ENCODE results near the gene ADGRE2.
"Not testable (repeated sequence)": the region's sequence is repeated elsewhere in the genome, so short reads cannot be mapped to it uniquely, and the experiment has no call there.

ADGRE2 gene

GRCh38 chr19:14782626-14783409 is 4.5 kb upstream of the ADGRE2 start:
- Histone ChIP-seq H3K9me3 (ENCODE audit: insufficient read depth, low read depth, low read length) (no peaks in the 10 kb centered on the region), H3K79me1 (ENCODE audit: low read length) (peaks cover 5% of the 10 kb centered on the region), H2BK12ac (ENCODE audit: low read length) (no peak overlapping the region), H2AFZ (ENCODE audit: insufficient read depth, low read length, poor library complexity) (no peak overlapping the region), H3K9ac (ENCODE audit: low read length) (no peak overlapping the region), H4K8ac (ENCODE audit: low read depth, low read length) (no peak overlapping the region), H4K12ac (ENCODE audit: low read depth, low read length) (no peak overlapping the region), H3K4ac (ENCODE audit: low read depth, low read length) (no peak overlapping the region), H3K4me2 (ENCODE audit: low read length) (no peak overlapping the region), H3K79me2 (ENCODE audit: control insufficient read depth, insufficient read depth, low read length, poor library complexity) (no peaks in the 10 kb centered on the region), H3K14ac (ENCODE audit: low read length) (no peak overlapping the region), H3K27ac (ENCODE audit: low read depth, low read length) (no peak overlapping the region), H3K36me3 (ENCODE audit: control insufficient read depth in 1 of 2, insufficient read depth in 2 of 2, low read length in 2 of 2) (no peaks in the 10 kb centered on the region), H3K4me3 (ENCODE audit: low read depth, low read length) (no peak overlapping the region), H2AK5ac (ENCODE audit: low read length) (no peak overlapping the region), H3K4me1 (ENCODE audit: control insufficient read depth in 1 of 2, insufficient read depth in 2 of 2, low read length in 2 of 2) (peaks cover 3 to 7% of the 10 kb centered on the region in 2 experiments), H3K18ac (ENCODE audit: low read length) (no peak overlapping the region), H3K27me3 (ENCODE audit: insufficient read depth, low read length) (no peaks in the 10 kb centered on the region), H3K23ac (ENCODE audit: low read length) (no peak overlapping the region), H2BK120ac (ENCODE audit: insufficient read depth, low read length, poor library complexity) (no peak overlapping the region), H2BK5ac (ENCODE audit: low read depth, low read length, poor library complexity) (no peak overlapping the region), H4K91ac (ENCODE audit: low read depth, low read length) (no peak overlapping the region)
- WGBS (ENCODE audit: extremely low coverage, insufficient coverage, insufficient read length) = no CpG with 5 or more reads among the region's 16 CpGs
- DNase-seq = peak; percentile 29 to 64

GRCh38 chr19:14781713-14782536 is 3.6 kb upstream of the ADGRE2 start:
- H3K79me2 ChIP-seq (ENCODE audit: control insufficient read depth, insufficient read depth, low read length, poor library complexity); H4K91ac ChIP-seq (ENCODE audit: low read depth, low read length); H3K36me3 ChIP-seq (ENCODE audit: control insufficient read depth in 1 of 2, insufficient read depth in 2 of 2, low read length in 2 of 2); H3K79me1 ChIP-seq (ENCODE audit: low read length); H2BK120ac ChIP-seq (ENCODE audit: insufficient read depth, low read length, poor library complexity); H2AFZ ChIP-seq (ENCODE audit: insufficient read depth, low read length, poor library complexity); DNase-seq; H2AK5ac ChIP-seq (ENCODE audit: low read length); H3K4ac ChIP-seq (ENCODE audit: low read depth, low read length); H3K4me2 ChIP-seq (ENCODE audit: low read length); H4K12ac ChIP-seq (ENCODE audit: low read depth, low read length); H3K9ac ChIP-seq (ENCODE audit: low read length); H3K4me3 ChIP-seq (ENCODE audit: low read depth, low read length); H3K18ac ChIP-seq (ENCODE audit: low read length); H3K4me1 ChIP-seq (ENCODE audit: control insufficient read depth in 1 of 2, insufficient read depth in 2 of 2, low read length in 2 of 2); H2BK12ac ChIP-seq (ENCODE audit: low read length); H3K14ac ChIP-seq (ENCODE audit: low read length); H3K27ac ChIP-seq (ENCODE audit: low read depth, low read length); H3K23ac ChIP-seq (ENCODE audit: low read length); H3K9me3 ChIP-seq (ENCODE audit: insufficient read depth, low read depth, low read length); H4K8ac ChIP-seq (ENCODE audit: low read depth, low read length); H2BK5ac ChIP-seq (ENCODE audit: low read depth, low read length, poor library complexity); H3K27me3 ChIP-seq (ENCODE audit: insufficient read depth, low read length): not testable (repeated sequence)
- no CpG with 5 or more reads among the region's 17 CpGs for WGBS (ENCODE audit: extremely low coverage, insufficient coverage, insufficient read length)

GRCh38 chr19:14780622-14781225 is 2.4 kb upstream of the ADGRE2 start:
- H3K27ac ChIP-seq (ENCODE audit: low read depth, low read length); H2BK12ac ChIP-seq (ENCODE audit: low read length); H3K27me3 ChIP-seq (ENCODE audit: insufficient read depth, low read length); H3K4me3 ChIP-seq (ENCODE audit: low read depth, low read length); H3K79me2 ChIP-seq (ENCODE audit: control insufficient read depth, insufficient read depth, low read length, poor library complexity); H3K79me1 ChIP-seq (ENCODE audit: low read length); H3K4ac ChIP-seq (ENCODE audit: low read depth, low read length); H4K12ac ChIP-seq (ENCODE audit: low read depth, low read length); H3K18ac ChIP-seq (ENCODE audit: low read length); H3K9me3 ChIP-seq (ENCODE audit: insufficient read depth, low read depth, low read length); H2BK5ac ChIP-seq (ENCODE audit: low read depth, low read length, poor library complexity); H2AFZ ChIP-seq (ENCODE audit: insufficient read depth, low read length, poor library complexity); H3K9ac ChIP-seq (ENCODE audit: low read length); H2AK5ac ChIP-seq (ENCODE audit: low read length); DNase-seq; H3K14ac ChIP-seq (ENCODE audit: low read length); H3K23ac ChIP-seq (ENCODE audit: low read length); H3K36me3 ChIP-seq (ENCODE audit: control insufficient read depth in 1 of 2, insufficient read depth in 2 of 2, low read length in 2 of 2); H3K4me2 ChIP-seq (ENCODE audit: low read length); H4K91ac ChIP-seq (ENCODE audit: low read depth, low read length); H4K8ac ChIP-seq (ENCODE audit: low read depth, low read length); H2BK120ac ChIP-seq (ENCODE audit: insufficient read depth, low read length, poor library complexity): not testable (repeated sequence)
- H3K4me1 ChIP-seq (ENCODE audit: control insufficient read depth in 1 of 2, insufficient read depth in 2 of 2, low read length in 2 of 2) = peaks cover 6 to 12% of the 10 kb centered on the region in 2 experiments
- WGBS (ENCODE audit: extremely low coverage, insufficient coverage, insufficient read length) = no CpG with 5 or more reads among the region's 14 CpGs

- H2BK5ac ChIP-seq (ENCODE audit: low read depth, low read length, poor library complexity) = no peak overlapping the region
- H2BK120ac ChIP-seq (ENCODE audit: insufficient read depth, low read length, poor library complexity) = no peak overlapping the region
- H4K8ac ChIP-seq (ENCODE audit: low read depth, low read length) = no peak overlapping the region
- no peak overlapping the region for H3K4ac ChIP-seq (ENCODE audit: low read depth, low read length)
- no peak overlapping the region for H3K9ac ChIP-seq (ENCODE audit: low read length)
- H3K27me3 ChIP-seq (ENCODE audit: insufficient read depth, low read length) = no peaks in the 10 kb centered on the region
- H3K4me3 ChIP-seq (ENCODE audit: low read depth, low read length) = no peak overlapping the region
- H3K79me1 ChIP-seq (ENCODE audit: low read length) = no peaks in the 10 kb centered on the region
- no peak overlapping the region for H3K23ac ChIP-seq (ENCODE audit: low read length)
- no peaks in the 10 kb centered on the region for H3K9me3 ChIP-seq (ENCODE audit: insufficient read depth, low read depth, low read length)
- no peak overlapping the region for H3K14ac ChIP-seq (ENCODE audit: low read length)
- no peak overlapping the region for H4K91ac ChIP-seq (ENCODE audit: low read depth, low read length)
- no peaks in the 10 kb centered on the region for H3K36me3 ChIP-seq (ENCODE audit: control insufficient read depth in 1 of 2, insufficient read depth in 2 of 2, low read length in 2 of 2)
- no peak overlapping the region for H2AFZ ChIP-seq (ENCODE audit: insufficient read depth, low read length, poor library complexity)
- H2AK5ac ChIP-seq (ENCODE audit: low read length) = no peak overlapping the region
- H3K27ac ChIP-seq (ENCODE audit: low read depth, low read length) = no peak overlapping the region
- H3K79me2 ChIP-seq (ENCODE audit: control insufficient read depth, insufficient read depth, low read length, poor library complexity) = no peaks in the 10 kb centered on the region
- no peak overlapping the region for H4K12ac ChIP-seq (ENCODE audit: low read depth, low read length)
- no peak overlapping the region for H2BK12ac ChIP-seq (ENCODE audit: low read length)
- no CpG with 5 or more reads among the region's 5 CpGs for WGBS (ENCODE audit: extremely low coverage, insufficient coverage, insufficient read length)
- peaks cover 6 to 10% of the 10 kb centered on the region in 2 experiments for H3K4me1 ChIP-seq (ENCODE audit: control insufficient read depth in 1 of 2, insufficient read depth in 2 of 2, low read length in 2 of 2)
- no peak overlapping the region for H3K18ac ChIP-seq (ENCODE audit: low read length)
- DNase-seq = no peak
- H3K4me2 ChIP-seq (ENCODE audit: low read length) = no peak overlapping the region
Observed at GRCh38 chr19:14779151-14779550, 791 bp upstream of the ADGRE2 start.
